Colonic mucosa (tissue), 4 donors: Measurements from ENCODE around the gene CNIH3. TPM values are rescaled to one million over a fixed set of nuclear protein-coding genes. Genes with fewer than 3 reads are reported as not detected.
"Not testable (repeated sequence)": the region's sequence is repeated elsewhere in the genome, so short reads cannot be mapped to it uniquely, and the experiment has no call there.

Experiments
- DNase-seq: peaks from one replicate; pipeline ENCODE4 v3.0.0-alpha.2; 2020
- H3K27ac ChIP-seq: fragments of 200-600 bp; one replicate; pipeline ENCODE4 v1.8.0; 2021
- H3K27me3 ChIP-seq: fragments of 200-600 bp; one replicate; pipeline ENCODE4 v1.8.0; 2021
- H3K36me3 ChIP-seq: fragments of 200-600 bp; one replicate; pipeline ENCODE4 v1.8.0; 2021
- H3K4me1 ChIP-seq: fragments of 200-600 bp; one replicate; pipeline ENCODE4 v1.8.0; 2021; ENCODE audit warnings: mild to moderate bottlenecking
- H3K4me3 ChIP-seq: fragments of 200-600 bp; one replicate; pipeline ENCODE4 v1.8.0; 2021
- H3K9ac ChIP-seq, 2 donors: one replicate each; pipeline ENCODE4 v1.7.0; 2013; ENCODE audit warnings: control low read depth in 2 of 2, low read depth in 2 of 2, low read length in 2 of 2
- H3K9me3 ChIP-seq: fragments of 200-600 bp; one replicate; pipeline ENCODE4 v1.8.0; 2021
- intact Hi-C: fragments of 100-400 bp; cut with DNase I; formaldehyde crosslinking; loops from one replicate; pipeline ENCODE4 v1.14.1; 2022
- total RNA-seq, 2 donors: library from RNA; stranded (reverse); fragmentation: NEBNext Ultra II Directional in 1 of 2; extraction: Animal tissue kit (Norgen Biotek cat#: 25700) in 1 of 2; gene quantifications; one replicate each; pipeline ENCODE4 v1.2.1, GENCODE V29; 2021
- TF ChIP-seq, protein P1 (sequence below): fragments of 200-600 bp; IDR thresholded peaks from one replicate; pipeline ENCODE4 v1.8.0; 2022; ENCODE audit warnings: antibody characterized with exemption, mild to moderate bottlenecking
- donor health status: healthy.
- donor health status: DM: no; HTN: no; CAD: no.
- donor health status: DM: no; HTN: no; CAD: no.

The CNIH3 gene
- total RNA-seq, 2 donors from 2014 or later = 0.69 to 1.4 TPM

DNA sequence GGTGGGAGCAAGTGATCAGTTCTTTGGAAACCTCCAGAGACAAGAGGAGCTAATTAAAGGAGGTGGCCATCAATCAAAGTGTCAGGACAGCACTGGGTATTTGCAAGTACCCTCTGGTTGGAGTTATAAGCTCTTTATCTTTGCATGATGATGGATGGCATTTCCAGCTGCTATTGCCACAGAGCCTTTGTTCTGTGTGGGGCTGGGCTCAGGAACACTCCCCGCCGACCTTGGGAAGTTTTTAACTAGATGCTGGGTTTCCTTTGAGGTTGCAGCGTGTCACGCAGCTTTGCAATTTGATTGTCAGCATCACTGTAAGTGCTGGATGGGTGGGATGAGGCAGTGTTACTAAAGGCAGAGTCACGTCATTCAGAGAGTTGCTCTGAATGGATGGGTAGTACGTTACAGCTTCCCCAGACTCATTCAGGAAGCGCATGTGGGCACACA, 68.9 kb downstream of the CNIH3 start:
- no peaks in the 10 kb centered on the region for H3K27me3 ChIP-seq
- no peaks in the 10 kb centered on the region for H3K9me3 ChIP-seq
- TF ChIP-seq, protein P1, sequence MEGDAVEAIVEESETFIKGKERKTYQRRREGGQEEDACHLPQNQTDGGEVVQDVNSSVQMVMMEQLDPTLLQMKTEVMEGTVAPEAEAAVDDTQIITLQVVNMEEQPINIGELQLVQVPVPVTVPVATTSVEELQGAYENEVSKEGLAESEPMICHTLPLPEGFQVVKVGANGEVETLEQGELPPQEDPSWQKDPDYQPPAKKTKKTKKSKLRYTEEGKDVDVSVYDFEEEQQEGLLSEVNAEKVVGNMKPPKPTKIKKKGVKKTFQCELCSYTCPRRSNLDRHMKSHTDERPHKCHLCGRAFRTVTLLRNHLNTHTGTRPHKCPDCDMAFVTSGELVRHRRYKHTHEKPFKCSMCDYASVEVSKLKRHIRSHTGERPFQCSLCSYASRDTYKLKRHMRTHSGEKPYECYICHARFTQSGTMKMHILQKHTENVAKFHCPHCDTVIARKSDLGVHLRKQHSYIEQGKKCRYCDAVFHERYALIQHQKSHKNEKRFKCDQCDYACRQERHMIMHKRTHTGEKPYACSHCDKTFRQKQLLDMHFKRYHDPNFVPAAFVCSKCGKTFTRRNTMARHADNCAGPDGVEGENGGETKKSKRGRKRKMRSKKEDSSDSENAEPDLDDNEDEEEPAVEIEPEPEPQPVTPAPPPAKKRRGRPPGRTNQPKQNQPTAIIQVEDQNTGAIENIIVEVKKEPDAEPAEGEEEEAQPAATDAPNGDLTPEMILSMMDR = no peak

DNA sequence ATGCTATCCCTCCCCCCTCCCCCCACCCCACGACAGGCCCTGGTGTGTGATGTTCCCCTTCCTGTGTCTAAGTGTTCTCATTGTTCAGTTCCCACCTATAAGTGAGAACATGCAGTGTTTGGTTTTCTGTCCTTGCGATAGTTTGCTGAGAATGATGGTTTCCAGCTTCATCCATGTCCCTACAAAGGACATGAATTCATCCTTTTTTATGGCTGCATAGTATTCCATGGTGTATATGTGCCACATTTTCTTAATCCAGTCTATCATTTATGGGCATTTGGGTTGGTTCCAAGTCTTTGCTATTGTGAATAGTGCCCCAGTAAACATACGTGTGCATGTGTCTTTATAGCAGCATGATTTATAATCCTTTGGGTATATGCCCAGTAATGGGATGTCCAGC, 70.0 kb downstream of the CNIH3 start:
- intact Hi-C loops, H3K27me3 ChIP-seq, H3K4me1 ChIP-seq, H3K9ac ChIP-seq, DNase-seq, H3K4me3 ChIP-seq, H3K36me3 ChIP-seq, H3K27ac ChIP-seq, H3K9me3 ChIP-seq: not testable (repeated sequence)

More for the DNA sequence above, 68.9 kb downstream of the CNIH3 start:
- no peaks in the 10 kb centered on the region for H3K4me1 ChIP-seq
- H3K27ac ChIP-seq = no peak overlapping the region
- no peak overlapping the region for H3K4me3 ChIP-seq
- H3K9ac ChIP-seq = no peak overlapping the region
- DNase-seq = no peak
- H3K36me3 ChIP-seq = no peaks in the 10 kb centered on the region
- intact Hi-C loops = no loop called here

DNA sequence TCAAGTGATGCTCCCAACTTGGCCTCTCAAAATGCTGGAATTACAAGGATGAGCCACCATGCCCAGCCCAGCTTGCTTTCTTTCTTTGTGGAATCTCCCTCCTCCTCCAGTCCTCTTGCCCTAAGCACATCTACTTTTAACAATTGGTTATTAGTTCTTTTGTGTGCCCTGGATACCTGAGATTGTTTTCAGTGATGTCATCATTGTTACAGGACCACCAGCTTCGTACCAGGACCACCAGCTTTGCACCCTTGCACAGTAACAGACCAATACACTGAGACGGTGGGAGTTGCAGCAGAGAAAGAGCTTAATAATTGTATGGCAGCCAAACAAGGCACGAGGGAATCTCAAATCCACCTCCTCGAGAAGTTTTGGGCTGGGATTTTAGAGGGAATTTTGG, 71.3 kb downstream of the CNIH3 start:
- H3K27me3 ChIP-seq = no peaks in the 10 kb centered on the region
- no peak overlapping the region for H3K4me3 ChIP-seq
- intact Hi-C loops = no loop called here
- H3K9ac ChIP-seq = no peak overlapping the region
- H3K36me3 ChIP-seq = no peaks in the 10 kb centered on the region
- no peaks in the 10 kb centered on the region for H3K9me3 ChIP-seq
- H3K4me1 ChIP-seq = no peaks in the 10 kb centered on the region
- DNase-seq = no peak
- TF ChIP-seq, protein P1 = no peak
- H3K27ac ChIP-seq = no peak overlapping the region

DNA sequence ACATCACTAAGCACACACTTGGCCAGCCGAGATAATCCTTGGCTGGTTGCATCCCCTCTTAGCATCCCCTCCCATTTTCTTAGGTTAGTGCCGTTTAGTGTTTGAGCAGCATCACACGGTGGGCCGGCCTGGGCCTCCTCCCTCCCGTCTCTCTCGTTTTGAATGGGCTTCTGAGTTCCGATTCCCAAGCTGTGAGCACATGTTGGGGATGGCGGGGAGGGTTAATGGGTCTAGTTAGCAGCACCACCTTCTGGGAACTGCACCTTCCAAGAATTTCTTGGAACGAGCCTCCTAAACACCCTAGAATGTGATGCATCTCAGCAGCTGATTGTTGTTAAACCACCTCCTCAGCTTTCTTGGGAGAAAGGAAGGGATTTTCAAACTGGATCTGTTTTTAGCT, 73.3 kb downstream of the CNIH3 start:
- no peak for DNase-seq
- H3K4me1 ChIP-seq = no peaks in the 10 kb centered on the region
- no peaks in the 10 kb centered on the region for H3K9me3 ChIP-seq
- intact Hi-C loops = no loop called here
- no peaks in the 10 kb centered on the region for H3K27me3 ChIP-seq
- H3K36me3 ChIP-seq = no peaks in the 10 kb centered on the region
- no peak overlapping the region for H3K9ac ChIP-seq
- no peak overlapping the region for H3K27ac ChIP-seq
- TF ChIP-seq, protein P1 = no peak
- H3K4me3 ChIP-seq = no peak overlapping the region

DNA sequence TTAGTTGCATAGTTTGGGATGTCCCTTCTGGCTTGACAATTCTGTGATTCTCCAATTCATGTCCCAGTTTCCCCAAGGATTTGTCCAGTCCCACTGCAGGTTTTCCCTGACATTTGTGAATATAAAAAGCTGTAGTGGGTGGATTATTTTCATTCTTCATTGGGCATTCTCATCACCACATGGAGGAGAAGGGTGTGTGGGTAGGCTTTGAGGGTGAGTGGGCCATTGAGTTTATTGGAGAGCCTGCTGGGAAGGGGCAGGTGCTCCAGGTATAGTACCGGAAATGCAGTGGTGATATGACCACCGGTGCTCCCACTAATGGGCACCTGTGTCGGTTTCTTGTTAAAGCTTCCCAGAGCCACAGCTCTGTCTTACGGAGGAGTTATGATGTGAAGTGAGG, 74.5 kb downstream of the CNIH3 start:
- H3K4me3 ChIP-seq = no peak overlapping the region
- DNase-seq = no peak
- H3K9me3 ChIP-seq = no peaks in the 10 kb centered on the region
- no peak overlapping the region for H3K27ac ChIP-seq
- no peaks in the 10 kb centered on the region for H3K27me3 ChIP-seq
- TF ChIP-seq, protein P1 = no peak
- no peak overlapping the region for H3K9ac ChIP-seq
- intact Hi-C loops = no loop called here
- H3K4me1 ChIP-seq = no peaks in the 10 kb centered on the region
- H3K36me3 ChIP-seq = no peaks in the 10 kb centered on the region

DNA sequence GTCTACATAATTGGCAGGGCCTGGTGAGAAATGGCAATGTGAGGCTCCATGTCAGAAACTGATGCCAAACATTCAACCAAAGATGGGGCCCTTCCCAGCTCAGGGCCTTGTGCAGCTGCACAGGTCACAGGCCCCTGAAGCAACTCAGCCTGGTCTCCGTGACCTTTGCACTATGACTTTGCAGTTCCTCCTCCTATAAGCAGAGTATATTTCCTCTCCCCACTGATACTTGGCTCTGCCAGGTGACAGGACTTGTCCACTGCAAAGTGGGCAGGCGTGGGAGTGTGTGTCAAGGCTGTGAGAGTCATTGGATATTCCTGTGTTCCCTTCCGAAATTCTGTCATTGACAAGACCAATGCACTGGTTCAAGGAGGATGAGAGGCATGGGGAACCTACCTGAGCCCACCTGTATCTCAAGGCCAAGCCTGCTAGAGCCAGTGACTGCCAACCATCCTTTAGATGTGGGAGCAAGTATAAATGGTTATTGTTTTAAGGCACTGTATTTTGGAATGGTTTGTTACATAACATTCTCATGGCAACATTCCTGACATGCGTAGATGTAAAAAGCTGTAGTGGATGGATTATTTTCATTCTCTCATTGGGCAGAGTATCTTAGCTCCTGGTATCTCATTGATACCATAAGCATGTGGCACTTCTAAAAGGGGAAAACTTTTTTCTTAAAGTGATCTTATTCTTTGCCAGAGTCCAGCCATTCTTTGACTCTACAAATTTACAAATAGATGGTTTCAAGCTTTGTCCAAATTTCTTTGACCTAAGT, 75.2 kb downstream of the CNIH3 start:
- Histone ChIP-seq H3K27me3 (no peaks in the 10 kb centered on the region), H3K4me1 (no peaks in the 10 kb centered on the region), H3K9ac (no peak overlapping the region), H3K36me3 (no peaks in the 10 kb centered on the region), H3K27ac (no peak overlapping the region), H3K4me3 (no peak overlapping the region), H3K9me3 (no peaks in the 10 kb centered on the region)
- TF ChIP-seq, protein P1 = no peak
- no peak for DNase-seq
- intact Hi-C loops = no loop called here
